GM19238 (cell line): Measurements from ENCODE around the gene IFI27L2.

Source experiments
- DNase-seq: peaks from one replicate; pipeline ENCODE4 v3.0.0; 2011; ENCODE audit warnings: low spot score; ENCODE audit not compliant: insufficient read length

IFI27L2 gene

GRCh38 chr14:94153750-94154342 lies 24.4 kb upstream of the IFI27L2 start:
- no peak for DNase-seq

DNA sequence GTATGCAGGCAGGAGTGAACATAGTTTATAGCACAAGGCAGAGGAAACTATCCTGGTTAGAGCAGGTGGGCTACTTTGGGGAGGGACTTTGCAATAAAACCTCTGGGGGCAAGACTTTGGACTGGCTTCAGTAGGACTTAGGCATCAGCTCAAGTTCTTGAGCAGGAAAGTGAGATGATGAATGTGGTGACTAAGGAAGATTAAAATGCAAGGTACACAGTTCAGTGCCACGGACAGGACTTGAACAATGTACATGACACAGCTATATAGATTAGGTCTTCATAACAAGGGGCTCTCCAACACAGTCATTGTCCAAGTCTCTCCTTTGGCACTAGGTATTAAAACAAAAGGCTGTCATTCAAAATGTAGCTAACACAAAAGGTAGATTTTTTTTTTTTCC lies 23.3 kb upstream of the IFI27L2 start:
- no peak for DNase-seq

DNA sequence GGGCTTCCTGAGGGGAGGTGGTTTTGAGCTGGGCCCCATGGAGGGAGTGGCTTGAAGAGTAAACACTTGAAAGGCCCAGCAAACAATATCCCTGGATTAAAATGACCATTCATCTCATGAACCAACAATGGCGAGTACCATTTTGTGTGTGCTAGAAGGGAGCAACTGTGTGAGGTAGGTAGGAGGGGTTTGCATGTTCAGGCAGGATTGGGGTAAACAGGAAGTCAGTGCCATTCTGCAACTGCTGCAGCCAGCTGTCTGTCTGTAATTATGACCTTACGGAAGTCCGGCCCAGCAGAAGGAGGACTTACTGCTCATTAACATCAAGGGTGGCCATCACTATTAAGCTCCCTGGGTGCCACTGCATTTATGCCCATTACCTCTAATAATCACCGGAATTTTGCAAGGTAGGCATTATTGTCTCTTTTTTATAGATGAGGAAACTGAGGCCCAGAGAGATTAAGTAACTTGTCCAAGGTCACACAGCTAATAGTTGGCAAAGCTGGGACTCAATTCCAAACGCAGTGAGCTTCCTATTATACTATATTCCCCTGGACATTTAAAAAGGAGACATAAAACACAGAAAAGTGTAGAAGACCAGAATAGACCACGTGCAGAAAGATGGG lies 16.6 kb upstream of the IFI27L2 start:
- DNase-seq = no peak

DNA sequence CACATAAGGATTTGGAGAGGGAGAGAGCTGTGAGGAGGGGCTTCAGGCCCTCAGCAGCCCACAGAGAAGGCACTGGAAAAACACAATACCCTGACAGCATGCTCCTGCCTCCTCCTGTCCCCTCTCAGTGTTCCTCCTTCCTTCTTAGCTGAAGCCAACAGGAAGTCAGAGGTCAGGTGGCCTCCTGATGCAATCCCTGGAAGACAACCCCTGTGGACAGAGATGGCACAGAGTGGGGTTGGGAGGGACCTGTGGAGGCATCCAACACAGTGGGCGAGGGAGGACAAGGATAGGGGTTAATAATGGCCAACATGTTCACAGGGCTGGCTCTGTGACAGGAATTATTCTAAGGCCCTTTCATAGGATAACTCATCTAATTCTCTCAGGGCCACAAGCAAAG lies 15.4 kb upstream of the IFI27L2 start:
- no peak for DNase-seq

DNA sequence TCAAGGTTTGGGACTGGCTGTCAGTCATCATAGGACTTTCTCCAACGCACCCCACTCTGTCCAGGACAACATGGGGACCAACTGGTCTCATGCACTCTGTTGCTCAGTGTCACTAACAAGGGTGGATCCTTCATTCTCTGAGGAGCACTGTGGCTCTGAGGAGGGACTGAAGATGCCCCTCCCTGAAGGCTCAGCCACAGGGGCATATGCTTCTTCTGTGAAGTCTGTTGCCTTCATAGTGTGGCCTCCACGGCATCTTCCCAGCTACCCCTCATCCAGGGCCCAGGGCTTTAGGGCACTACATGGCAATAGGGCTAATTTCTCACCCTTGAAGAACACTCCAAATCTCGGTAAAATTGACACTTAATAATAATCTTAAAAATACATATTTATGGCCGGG lies 14.3 kb upstream of the IFI27L2 start:
- DNase-seq = no peak

DNA sequence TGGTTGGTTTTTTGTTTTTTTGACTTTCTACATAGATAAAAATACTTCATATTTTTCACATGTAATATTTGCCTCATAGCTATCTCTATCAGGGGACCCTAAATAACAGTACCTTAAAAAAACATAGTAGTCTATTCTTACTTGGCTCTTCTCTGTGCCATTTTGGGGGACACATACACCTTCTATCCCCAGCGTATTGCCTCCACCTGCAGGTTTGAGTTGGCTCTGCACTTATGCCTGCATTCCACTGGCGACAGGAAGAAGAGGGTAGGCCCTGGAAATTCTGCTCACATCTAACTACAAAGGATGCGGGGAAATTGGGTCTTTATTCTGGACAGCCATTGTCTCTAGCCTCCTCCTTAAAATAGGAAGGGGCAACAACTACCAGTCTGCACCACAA lies 13.8 kb upstream of the IFI27L2 start:
- no peak for DNase-seq

DNA sequence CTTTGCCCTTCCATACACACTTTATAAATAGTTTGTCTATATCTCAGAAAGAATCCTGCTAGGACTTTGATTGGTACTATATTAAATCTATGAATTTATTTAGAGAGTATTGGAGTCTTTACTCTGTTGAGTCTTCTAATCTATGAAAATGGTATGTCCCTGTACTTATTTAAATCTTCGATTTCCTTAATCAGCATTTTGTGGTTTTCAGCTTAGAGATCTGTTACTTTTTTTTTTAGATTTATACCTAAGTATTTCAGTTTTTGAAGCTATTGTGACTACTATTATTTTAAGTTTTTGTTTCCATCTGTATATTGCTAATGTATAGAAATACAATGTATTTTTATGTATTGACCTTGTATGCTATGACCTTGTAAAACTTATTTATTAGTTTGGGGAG lies 13.4 kb upstream of the IFI27L2 start:
- no peak for DNase-seq

DNA sequence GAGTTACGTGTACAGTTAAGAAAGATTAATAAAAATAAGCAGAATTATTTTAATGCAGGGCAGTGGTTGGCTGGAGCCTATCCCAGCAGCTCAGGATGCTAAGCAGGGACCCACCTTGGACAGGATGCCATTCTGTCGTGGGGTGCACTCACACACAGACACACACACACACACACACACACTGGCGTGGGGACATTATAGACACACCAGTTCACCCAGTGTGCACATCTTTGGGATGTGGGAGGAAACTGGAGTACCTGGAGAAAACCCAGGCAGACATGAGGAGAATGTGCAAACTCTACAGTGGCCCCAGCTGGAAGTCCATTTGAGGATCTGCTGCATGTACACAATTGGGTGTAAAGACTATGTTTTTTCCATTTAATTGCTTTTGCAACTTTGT lies 12.8 kb upstream of the IFI27L2 start:
- DNase-seq = no peak

DNA sequence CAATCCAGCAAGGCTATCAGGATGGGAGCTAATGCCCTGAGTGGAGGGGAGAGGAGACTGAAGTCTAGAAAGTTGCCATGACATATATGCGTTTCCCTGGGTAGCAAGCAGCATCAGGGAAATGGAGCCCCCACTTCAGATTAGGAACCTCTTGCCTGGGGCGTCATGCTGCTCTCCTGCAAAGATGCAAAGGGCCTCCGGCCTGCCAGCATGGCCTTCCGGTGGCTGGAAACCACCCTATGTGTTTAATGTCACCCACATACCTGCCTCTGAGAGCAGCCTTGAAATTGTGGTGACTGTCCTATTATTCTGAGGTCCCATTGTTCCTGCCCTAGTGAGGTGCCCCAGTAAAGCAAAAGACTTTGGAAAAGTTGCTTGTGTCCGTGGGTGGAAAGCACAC lies 10.0 kb upstream of the IFI27L2 start:
- no peak for DNase-seq

- no peak for DNase-seq
These were observed 9.6 kb upstream of the IFI27L2 start for GRCh38 chr14:94139006-94139405.

GRCh38 chr14:94138251-94138650 lies 8.8 kb upstream of the IFI27L2 start:
- DNase-seq = no peak

GRCh38 chr14:94136575-94137331 lies 7.3 kb upstream of the IFI27L2 start:
- DNase-seq = peak; percentile 47

DNA sequence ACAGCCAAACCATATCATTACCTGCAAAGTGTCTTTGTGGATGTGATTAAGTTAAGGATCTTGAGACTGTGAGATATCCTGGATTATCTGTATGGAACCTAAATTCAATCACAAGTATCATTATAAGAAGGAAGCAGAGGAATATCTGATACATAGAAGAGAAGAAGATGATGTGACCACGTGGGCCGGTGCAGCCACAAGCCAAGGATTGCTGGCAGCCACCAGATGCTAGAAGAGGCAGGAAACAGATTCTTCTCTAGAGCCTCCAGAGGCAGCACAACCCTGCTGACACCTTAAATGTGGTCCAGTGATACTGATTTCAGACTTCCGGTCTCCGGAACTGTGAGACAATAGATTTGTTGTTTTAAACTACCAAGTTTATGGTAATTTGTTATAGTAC lies 6.1 kb upstream of the IFI27L2 start:
- DNase-seq = no peak

DNA sequence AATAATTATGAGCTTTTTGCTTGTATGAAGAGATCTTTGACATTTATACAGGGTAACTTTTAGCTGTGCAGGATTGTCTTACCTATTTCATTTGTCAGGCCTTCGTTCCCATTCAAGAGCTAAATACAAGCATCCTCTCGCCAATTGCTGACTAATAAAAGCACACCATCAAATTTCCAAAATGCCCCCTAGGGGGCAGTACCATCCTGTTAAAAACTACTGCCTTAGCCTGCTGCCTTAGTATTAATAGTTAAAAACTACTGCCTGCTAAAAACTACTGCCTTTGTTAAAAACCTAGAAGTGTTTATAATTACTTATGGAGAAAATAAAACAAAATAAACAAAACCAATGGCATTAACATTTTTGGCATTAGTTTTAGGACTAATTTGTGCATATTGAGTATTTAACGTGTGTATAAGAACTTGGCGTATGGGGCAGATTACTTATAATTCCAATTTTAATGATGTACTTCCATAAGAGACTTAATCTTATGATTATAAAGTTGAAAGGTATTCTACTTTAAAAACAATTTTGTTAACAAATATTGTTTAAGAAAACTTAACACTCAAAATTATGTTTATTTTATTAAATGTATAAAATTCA lies 3.0 kb upstream of the IFI27L2 start:
- no peak for DNase-seq

GRCh38 chr14:94129758-94130414 lies 482 bp upstream of the IFI27L2 start:
- no peak for DNase-seq

DNA sequence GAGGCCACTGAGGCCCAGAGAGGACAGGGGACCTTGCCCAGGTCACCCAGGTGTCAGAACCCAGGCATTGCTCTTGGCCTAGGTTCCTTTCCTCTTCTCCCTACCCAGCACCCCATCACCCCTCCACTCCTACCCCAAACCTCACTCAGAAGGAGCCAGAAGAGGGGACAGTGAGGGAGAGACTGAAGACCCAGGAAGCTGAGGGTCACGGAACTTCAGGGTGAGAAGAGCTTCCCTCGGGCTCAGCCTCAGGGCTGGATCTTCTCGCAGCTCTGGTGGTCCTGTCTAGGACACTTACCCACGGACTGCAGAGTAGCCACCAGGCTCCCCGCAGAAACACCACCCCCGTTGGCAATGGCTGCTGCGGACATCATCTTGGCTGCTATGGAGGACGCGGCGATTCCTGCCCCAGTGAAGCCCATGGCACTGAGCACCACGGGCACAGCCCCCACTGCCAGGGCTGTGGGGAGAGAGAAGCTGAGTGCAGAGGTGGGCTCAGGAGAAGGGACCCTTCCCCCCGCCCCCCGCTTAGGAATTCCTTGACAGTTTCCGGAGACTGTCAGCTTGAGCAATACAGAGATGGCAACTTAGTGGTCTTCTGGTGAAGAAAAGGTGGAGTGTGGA lies 1.1 kb downstream of the IFI27L2 start:
- no peak for DNase-seq

DNA sequence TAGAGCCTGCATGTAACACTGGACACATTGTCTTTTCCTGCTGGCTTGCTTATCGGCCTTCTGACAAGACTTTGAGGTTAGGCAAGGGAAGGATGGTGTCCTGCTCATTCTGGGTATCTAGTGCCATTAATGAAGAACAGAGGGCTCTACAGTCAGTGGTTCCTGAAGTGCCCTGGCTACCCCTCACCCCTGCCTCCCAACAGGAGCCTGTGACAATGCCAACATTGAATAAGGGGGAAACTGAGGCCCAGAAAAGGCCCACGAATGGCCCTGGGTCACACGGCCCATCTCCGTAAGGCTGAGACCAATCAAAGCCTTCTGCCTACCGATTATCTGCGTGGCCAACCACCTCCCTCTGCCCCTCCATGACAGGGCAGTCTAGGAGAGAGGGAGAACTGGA lies 2.1 kb downstream of the IFI27L2 start:
- DNase-seq = no peak

DNA sequence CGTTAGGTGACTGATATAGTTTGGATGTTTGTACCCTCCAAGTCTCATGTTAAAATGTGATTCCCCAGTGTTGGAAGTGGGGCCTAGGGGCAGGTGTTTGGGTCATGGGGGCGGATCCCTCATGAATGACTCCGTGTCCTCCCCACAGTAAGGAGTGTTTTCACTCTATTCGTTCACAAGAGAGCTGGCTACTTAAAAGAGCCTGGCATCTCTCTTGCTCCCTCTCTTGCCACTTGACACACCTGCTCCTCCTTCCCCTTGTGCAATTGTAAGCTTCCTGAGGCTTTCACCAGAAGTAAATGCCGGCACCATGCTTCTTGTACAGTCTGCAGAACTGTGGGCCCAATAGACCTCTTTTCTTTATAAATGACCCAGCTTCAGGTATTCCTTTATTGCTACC lies 2.6 kb downstream of the IFI27L2 start:
- DNase-seq = no peak

DNA sequence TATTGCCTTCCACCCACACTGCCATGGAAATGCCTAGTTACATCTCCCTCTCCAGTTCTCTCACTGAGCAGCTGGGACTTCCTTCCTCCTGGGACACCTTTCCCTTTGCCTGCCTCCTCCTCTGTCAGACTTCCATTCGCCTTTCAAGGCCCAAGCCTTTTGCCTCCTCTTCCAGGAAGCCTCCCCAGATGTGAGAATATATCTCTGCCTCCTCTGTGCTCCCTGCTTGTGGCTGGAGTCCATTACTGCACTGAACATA lies 3.1 kb downstream of the IFI27L2 start:
- DNase-seq = no peak

DNA sequence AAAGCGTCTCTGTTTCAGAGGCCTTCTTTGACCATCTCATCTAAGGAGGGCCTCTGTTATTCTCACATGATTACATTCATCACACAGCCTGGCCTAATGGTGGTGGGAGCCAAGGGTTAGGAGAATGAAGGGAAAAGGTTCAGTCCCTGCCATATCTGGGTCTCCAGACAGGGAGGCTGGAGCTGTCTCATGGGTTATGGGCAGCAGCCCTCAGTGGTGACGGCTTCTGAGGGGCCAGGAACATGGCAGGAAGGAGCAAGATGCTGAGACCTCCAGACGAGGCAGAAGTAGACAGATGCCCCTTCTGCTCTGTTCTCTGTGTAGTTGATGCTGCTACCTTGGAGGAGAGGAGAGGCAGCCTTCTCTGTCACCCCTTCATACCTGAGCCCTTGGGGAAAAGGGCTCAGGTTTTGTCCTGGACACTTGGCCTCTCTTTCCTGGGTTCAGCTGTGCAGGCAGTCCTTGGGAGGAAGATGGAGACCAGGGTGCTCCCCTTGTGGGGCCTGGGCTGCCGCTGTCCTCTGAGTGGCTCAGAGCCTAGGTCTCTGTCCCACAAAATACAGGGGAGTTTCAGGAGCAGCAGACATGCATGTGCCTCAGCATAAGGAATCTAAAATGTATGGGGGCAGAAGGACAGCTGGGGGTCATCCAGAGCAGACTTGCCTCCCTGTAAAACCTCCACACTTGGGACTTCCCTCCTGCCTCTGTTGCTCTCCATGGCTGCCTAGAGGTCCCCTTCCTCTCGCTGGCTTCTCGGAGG lies 3.6 kb downstream of the IFI27L2 start:
- no peak for DNase-seq
